Lung (tissue), 12 donors: ENCODE data around the gene VSIG8. TPM values are rescaled to one million over a fixed set of nuclear protein-coding genes. Genes with fewer than 3 reads are reported as not detected.

Experiments
- ATAC-seq: fragments of 200-7000 bp; cut with Tn5 transposase; one replicate; pipeline ENCODE4 v1.9.1; 2020; ENCODE audit warnings: moderate number of reproducible peaks; ENCODE audit not compliant: insufficient read depth, low FRiP score
- DNase-seq, 3 donors: peaks; one replicate each; pipeline ENCODE4 v3.0.0-alpha.2; 2013 to 2017
- H3K27ac ChIP-seq, 2 donors: one replicate each; pipeline ENCODE4 v1.5.1; 2013; ENCODE audit warnings: mild to moderate bottlenecking in 2 of 2, moderate library complexity in 2 of 2, control low read depth in 1 of 2, inconsistent platforms in 1 of 2, low read depth in 1 of 2, low read length in 1 of 2
- H3K27me3 ChIP-seq, 3 donors: one replicate each; pipeline ENCODE4 v1.5.1; 2013; ENCODE audit warnings: low read length in 2 of 3; ENCODE audit not compliant: control insufficient read depth in 3 of 3, insufficient read depth in 3 of 3
- H3K36me3 ChIP-seq, 4 donors: one replicate each; pipeline ENCODE4 v1.5.1; 2013; ENCODE audit warnings: low read length in 4 of 4, mild to moderate bottlenecking in 1 of 4, moderate library complexity in 1 of 4; ENCODE audit not compliant: control insufficient read depth in 4 of 4, insufficient read depth in 4 of 4
- H3K4me1 ChIP-seq, 5 donors: one replicate each; pipeline ENCODE4 v1.5.1; 2013; ENCODE audit warnings: low read length in 5 of 5, mild to moderate bottlenecking in 2 of 5, moderate library complexity in 1 of 5; ENCODE audit not compliant: control insufficient read depth in 5 of 5, insufficient read depth in 5 of 5
- H3K4me3 ChIP-seq: one replicate; pipeline ENCODE4 v1.5.1; 2013; ENCODE audit warnings: mild to moderate bottlenecking, control low read depth, moderate library complexity
- H3K9ac ChIP-seq, 2 donors: one replicate each; pipeline ENCODE4 v1.5.1; 2013; ENCODE audit warnings: low read length in 2 of 2, control low read depth in 1 of 2; ENCODE audit not compliant: insufficient read depth in 1 of 2
- H3K9me3 ChIP-seq, 4 donors: one replicate each; pipeline ENCODE4 v1.5.1; 2013; ENCODE audit warnings: low read length in 3 of 4, mild to moderate bottlenecking in 1 of 4, moderate library complexity in 1 of 4; ENCODE audit not compliant: control insufficient read depth in 4 of 4, insufficient read depth in 3 of 4
- CTCF ChIP-seq: IDR thresholded peaks from 2 replicates; pipeline ENCODE4 v1.5.1; 2012; ENCODE audit warnings: mild to moderate bottlenecking; ENCODE audit errors: control extremely low read depth, extremely low read depth
- WGBS, 2 donors: extraction: QIAGEN DNeasy Blood & Tissue Kit; methylation state at CpG; one replicate each; pipeline ENCODE4 v1.1.7; 2013; 5-methylcytosine and 5-hydroxymethylcytosine counted together
- polyA plus RNA-seq, 2 donors: library from polyadenylated mRNA; stranded (reverse); fragments of 200-250 nt; gene quantifications; one replicate each; pipeline ENCODE4 v1.2.1, GENCODE V29; 2013
- total RNA-seq, 2 donors: library from RNA; depleted of rRNA in 1 of 2; stranded (reverse); fragments of >200 nt in 1 of 2; gene quantifications; one replicate each; pipeline ENCODE4 v1.2.1, GENCODE V29; 2014 to 2021
- donor health status: control.
- donor health status: control.
- donor health status: Bipolar disorder and iron deficiency.
- donor health status: healthy.
- donor health status: DM: yes; HTN: yes; CAD: no.

Gene VSIG8
- total and polyA plus RNA-seq, 4 donors: 0.13 to 0.46 (median 0.22) TPM

DNA sequence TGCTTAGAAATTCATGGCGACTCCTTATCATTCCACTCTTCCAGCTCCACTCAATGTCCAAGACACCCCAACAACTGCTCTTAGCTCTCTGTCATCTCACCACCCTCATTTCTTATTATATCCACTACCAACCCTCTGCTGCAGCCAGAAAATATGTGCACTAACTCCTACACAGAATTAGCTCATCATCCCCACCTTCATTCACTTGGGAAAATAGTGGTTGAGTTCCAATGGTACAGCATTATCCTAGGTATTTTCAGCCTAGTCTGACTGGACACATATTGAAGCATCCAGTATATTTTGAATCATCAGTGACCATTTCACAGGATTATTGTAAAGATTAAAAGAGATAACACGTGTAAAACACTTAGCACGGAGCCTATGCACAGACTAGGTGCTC is 16.7 kb upstream of the VSIG8 start:
- TF ChIP-seq CTCF: no peak
- H3K9me3 ChIP-seq: peaks cover 0 to 2% (median 0%) of the 10 kb centered on the region in 4 donors
- no peak for DNase-seq
- H3K27ac ChIP-seq: no peak overlapping the region
- H3K36me3 ChIP-seq: no peaks in the 10 kb centered on the region
- H3K4me3 ChIP-seq: no peak overlapping the region
- WGBS, 2 donors: 88 to 97% methylated on average over 3 of the region's 3 CpGs
- H3K4me1 ChIP-seq: peaks cover 0 to 6% (median 4%) of the 10 kb centered on the region in 5 donors
- no peaks in the 10 kb centered on the region for H3K27me3 ChIP-seq
- ATAC-seq: no peak
- H3K9ac ChIP-seq: no peak overlapping the region

- Histone ChIP-seq H3K4me3 (no peak overlapping the region), H3K4me1 (peaks cover 0 to 6% (median 4%) of the 10 kb centered on the region in 5 donors), H3K9me3 (peaks cover 0 to 2% (median 0%) of the 10 kb centered on the region in 4 donors), H3K27me3 (no peaks in the 10 kb centered on the region), H3K9ac (no peak overlapping the region), H3K27ac (no peak overlapping the region), H3K36me3 (no peaks in the 10 kb centered on the region)
- ATAC-seq (no peak), DNase-seq (no peak)
- 88 to 89% methylated on average over 6 of the region's 6 CpGs for WGBS, 2 donors
- no peak for TF ChIP-seq CTCF
Observed at GRCh38 chr1:159877695-159878444, 15.4 kb upstream of the VSIG8 start.

DNA sequence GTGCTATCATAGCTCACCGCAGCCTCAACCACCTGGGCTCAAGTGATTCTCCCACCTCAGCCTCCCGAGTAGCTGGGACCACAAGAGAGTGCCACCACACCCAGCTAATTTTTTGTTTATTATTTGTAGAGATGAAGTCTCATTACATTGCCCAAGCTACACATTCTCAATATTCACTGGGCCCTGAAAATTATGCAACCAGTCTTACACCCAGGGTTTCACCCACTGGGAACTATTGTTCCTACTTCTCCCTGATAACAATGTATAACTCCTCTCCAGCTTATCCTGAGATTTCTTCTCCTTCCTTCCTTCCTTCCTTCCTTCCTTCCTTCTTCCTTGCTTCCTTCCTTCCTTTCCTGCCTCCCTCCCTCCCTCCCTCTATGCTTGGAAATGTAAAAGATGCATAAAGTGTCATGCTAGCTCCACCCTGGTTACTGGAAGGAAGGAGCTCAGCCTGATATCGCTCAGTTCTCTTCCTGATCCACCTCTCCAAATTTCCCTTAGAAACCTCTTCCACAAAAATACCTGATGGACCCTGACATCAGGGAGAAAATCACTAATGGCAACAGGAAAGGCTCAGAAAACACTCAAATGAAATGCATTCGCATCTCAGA is 11.2 kb upstream of the VSIG8 start:
- H3K4me3 ChIP-seq: no peak overlapping the region
- no peak for ATAC-seq
- 92 to 94% methylated on average over 4 of the region's 4 CpGs for WGBS, 2 donors
- H3K27me3 ChIP-seq: no peaks in the 10 kb centered on the region
- DNase-seq: no peak
- H3K4me1 ChIP-seq: no peaks in the 10 kb centered on the region
- H3K27ac ChIP-seq: no peak overlapping the region
- H3K9me3 ChIP-seq: peaks cover 0 to 2% (median 0%) of the 10 kb centered on the region in 4 donors
- H3K9ac ChIP-seq: no peak overlapping the region
- no peak for TF ChIP-seq CTCF
- no peaks in the 10 kb centered on the region for H3K36me3 ChIP-seq
